Ishikawa (cell line): ENCODE results near the gene ERG28.

Experiments used
- CEBPB ChIP-seq: IDR thresholded peaks from 2 replicates; pipeline ENCODE4 v1.6.1; 2012
- EGR1 ChIP-seq: IDR thresholded peaks from 2 replicates; pipeline ENCODE4 v1.6.1; 2012
- TCF12 ChIP-seq: IDR thresholded peaks from 2 replicates; pipeline ENCODE4 v1.6.1; 2012; ENCODE audit warnings: low read depth
- TF ChIP-seq, protein P1 (sequence below): IDR thresholded peaks from 2 replicates; pipeline ENCODE4 v1.6.1; 2012; ENCODE audit warnings: low read depth, mild to moderate bottlenecking
- TF ChIP-seq, protein P2 (sequence below): IDR thresholded peaks from 2 replicates; pipeline ENCODE4 v1.6.1; 2012

- TF ChIP-seq CEBPB = no peak
- TF ChIP-seq EGR1 = no peak
- TF ChIP-seq, protein P1, sequence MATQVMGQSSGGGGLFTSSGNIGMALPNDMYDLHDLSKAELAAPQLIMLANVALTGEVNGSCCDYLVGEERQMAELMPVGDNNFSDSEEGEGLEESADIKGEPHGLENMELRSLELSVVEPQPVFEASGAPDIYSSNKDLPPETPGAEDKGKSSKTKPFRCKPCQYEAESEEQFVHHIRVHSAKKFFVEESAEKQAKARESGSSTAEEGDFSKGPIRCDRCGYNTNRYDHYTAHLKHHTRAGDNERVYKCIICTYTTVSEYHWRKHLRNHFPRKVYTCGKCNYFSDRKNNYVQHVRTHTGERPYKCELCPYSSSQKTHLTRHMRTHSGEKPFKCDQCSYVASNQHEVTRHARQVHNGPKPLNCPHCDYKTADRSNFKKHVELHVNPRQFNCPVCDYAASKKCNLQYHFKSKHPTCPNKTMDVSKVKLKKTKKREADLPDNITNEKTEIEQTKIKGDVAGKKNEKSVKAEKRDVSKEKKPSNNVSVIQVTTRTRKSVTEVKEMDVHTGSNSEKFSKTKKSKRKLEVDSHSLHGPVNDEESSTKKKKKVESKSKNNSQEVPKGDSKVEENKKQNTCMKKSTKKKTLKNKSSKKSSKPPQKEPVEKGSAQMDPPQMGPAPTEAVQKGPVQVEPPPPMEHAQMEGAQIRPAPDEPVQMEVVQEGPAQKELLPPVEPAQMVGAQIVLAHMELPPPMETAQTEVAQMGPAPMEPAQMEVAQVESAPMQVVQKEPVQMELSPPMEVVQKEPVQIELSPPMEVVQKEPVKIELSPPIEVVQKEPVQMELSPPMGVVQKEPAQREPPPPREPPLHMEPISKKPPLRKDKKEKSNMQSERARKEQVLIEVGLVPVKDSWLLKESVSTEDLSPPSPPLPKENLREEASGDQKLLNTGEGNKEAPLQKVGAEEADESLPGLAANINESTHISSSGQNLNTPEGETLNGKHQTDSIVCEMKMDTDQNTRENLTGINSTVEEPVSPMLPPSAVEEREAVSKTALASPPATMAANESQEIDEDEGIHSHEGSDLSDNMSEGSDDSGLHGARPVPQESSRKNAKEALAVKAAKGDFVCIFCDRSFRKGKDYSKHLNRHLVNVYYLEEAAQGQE = no peak
- TF ChIP-seq, protein P2, sequence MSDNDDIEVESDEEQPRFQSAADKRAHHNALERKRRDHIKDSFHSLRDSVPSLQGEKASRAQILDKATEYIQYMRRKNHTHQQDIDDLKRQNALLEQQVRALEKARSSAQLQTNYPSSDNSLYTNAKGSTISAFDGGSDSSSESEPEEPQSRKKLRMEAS = no peak
- TF ChIP-seq TCF12 = no peak
Observed at GRCh38 chr14:75647640-75648039, 13.0 kb downstream of the ERG28 start.
